Skin epidermis (tissue), 12 donors: Measurements from ENCODE around the gene KRTAP5-2.
"Not testable (repeated sequence)": the region's sequence is repeated elsewhere in the genome, so short reads cannot be mapped to it uniquely, and the experiment has no call there.

Source experiments
- H3K27ac ChIP-seq, 21 experiments: fragments of 200-600 bp; sonication (generic) in 11 of 21; one replicate each; pipeline ENCODE4 v1.5.0; 2020; ENCODE audit warnings: mild to moderate bottlenecking in 3 of 21, inconsistent platforms in 2 of 21, moderate library complexity in 2 of 21
- H3K4me3 ChIP-seq, 7 experiments: fragments of 200-600 bp; sonication (generic) in 2 of 7; one replicate each; pipeline ENCODE4 v1.5.0; 2020; ENCODE audit warnings: inconsistent platforms in 2 of 7, mild to moderate bottlenecking in 2 of 7, moderate library complexity in 1 of 7

The KRTAP5-2 gene

GRCh38 chr11:1597331-1597993 lies 632 bp downstream of the KRTAP5-2 start:
- peak overlapping the region in 1 of 21 experiments; percentile 34 for H3K27ac ChIP-seq

GRCh38 chr11:1596576-1597121 lies 1.4 kb downstream of the KRTAP5-2 start:
- H3K27ac ChIP-seq, H3K4me3 ChIP-seq: not testable (repeated sequence)

More at GRCh38 chr11:1597331-1597993, 632 bp downstream of the KRTAP5-2 start:
- H3K4me3 ChIP-seq: no peak overlapping the region

GRCh38 chr11:1595994-1596575 lies 2.0 kb downstream of the KRTAP5-2 start:
- H3K27ac ChIP-seq: not testable (repeated sequence)

GRCh38 chr11:1592628-1593027 lies 5.5 kb downstream of the KRTAP5-2 start:
- Histone ChIP-seq H3K27ac (no peak overlapping the region), H3K4me3 (no peak overlapping the region)

More at GRCh38 chr11:1595994-1596575, 2.0 kb downstream of the KRTAP5-2 start:
- not testable (repeated sequence) for H3K4me3 ChIP-seq

GRCh38 chr11:1589996-1590395 lies 8.1 kb downstream of the KRTAP5-2 start:
- H3K4me3 ChIP-seq: no peak overlapping the region
- no peak overlapping the region for H3K27ac ChIP-seq

DNA sequence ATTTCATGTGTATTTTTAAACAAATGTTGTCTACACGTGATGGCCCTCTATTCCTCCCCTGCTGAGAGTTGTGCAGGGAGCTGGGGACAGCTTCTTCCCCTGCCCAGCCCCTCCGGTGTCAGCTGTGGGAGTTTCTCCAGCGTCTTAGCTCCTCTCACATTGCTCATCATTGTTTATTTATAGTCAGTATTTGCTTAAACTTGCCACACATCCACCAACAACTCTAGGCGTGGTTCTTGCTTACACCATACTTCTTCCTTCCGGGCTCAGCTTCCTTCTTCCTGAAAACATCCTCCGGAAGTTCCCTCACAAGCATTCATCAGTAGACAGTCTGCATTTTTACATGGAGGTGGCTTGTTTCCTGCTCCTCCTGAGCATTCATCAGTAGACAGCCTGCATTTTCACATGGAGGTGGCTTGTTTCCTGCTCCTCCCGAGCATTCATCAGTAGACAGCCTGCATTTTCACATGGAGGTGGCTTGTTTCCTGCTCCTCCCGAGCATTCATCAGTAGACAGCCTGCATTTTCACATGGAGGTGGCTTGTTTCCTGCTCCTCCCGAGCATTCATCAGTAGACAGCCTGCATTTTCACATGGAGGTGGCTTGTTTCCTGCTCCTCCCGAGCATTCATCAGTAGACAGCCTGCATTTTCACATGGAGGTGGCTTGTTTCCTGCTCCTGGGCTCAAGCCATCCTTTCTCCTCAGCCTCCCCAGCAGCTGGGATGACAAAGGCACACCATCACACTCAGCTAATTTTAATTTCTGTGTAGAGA lies 8.7 kb downstream of the KRTAP5-2 start:
- H3K27ac ChIP-seq: peak overlapping the region in 4 of 21 experiments; percentile 5 to 47 (median 26)
- H3K4me3 ChIP-seq: not testable (repeated sequence)

DNA sequence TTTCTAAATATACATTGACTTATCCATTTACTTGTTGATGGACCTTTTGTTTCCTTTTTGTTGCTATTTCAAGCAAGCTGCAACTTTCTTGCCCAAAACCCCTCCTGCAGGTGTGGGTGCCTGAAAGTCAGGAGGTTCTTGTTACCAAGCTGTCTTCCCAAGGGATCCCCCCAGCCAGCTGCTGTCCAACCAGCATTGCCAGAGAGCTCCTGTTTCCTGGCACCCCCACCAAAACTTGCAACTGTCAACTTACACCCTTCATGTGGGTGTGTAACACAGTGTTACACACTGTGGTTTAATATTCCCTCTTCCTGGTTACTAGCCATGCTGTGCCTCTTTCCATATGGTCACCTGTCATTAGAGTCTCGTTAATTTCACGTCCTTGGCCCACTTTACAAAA lies 11.4 kb downstream of the KRTAP5-2 start:
- no peak overlapping the region for H3K4me3 ChIP-seq
- no peak overlapping the region for H3K27ac ChIP-seq

DNA sequence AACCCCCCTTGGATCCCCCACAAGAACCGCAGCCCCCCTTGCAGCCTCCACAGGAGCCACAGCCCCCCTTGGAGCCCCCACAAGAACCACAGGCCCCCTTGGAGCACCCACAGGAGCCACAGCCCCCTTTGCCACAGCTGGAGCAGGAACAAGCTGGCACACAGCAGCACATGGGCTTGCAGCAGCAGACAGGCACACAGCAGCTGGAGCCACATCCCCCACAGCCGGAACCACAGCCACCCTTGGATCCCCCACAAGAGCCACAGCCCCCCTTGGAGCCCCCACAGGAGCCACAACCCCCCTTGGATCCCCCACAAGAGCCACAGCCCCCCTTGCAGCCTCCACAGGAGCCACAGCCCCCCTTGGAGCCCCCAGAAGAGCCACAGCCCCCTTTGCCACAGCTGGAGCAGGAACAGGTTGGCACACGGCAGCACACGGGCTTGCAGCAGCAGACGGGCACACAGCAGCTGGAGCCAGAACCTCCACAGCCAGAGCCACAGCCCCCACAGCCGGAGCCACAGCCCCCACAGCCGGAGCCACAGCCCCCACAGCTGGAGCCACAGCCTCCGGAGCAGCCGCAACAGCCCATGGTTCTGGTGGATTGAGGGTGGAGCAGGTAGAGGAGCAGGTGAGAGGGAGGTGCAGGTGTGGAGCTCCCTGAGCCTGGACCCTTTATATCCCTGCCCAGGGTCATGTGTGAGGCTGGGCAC lies 13.3 kb downstream of the KRTAP5-2 start, which contains the start of gene KRTAP5-1:
Gene KRTAP5-1, minus strand, starts transcription at position 623 of the 710 bp plus-strand sequence. Its CDS starts 34 bp downstream, at position 589.
- not testable (repeated sequence) for H3K27ac ChIP-seq, H3K4me3 ChIP-seq

- H3K27ac ChIP-seq, H3K4me3 ChIP-seq: not testable (repeated sequence)
Measured at GRCh38 chr11:1582909-1583308, 15.2 kb downstream of the KRTAP5-2 start.

GRCh38 chr11:1581976-1582375 lies 16.1 kb downstream of the KRTAP5-2 start:
- Histone ChIP-seq H3K4me3 (no peak overlapping the region), H3K27ac (no peak overlapping the region)

DNA sequence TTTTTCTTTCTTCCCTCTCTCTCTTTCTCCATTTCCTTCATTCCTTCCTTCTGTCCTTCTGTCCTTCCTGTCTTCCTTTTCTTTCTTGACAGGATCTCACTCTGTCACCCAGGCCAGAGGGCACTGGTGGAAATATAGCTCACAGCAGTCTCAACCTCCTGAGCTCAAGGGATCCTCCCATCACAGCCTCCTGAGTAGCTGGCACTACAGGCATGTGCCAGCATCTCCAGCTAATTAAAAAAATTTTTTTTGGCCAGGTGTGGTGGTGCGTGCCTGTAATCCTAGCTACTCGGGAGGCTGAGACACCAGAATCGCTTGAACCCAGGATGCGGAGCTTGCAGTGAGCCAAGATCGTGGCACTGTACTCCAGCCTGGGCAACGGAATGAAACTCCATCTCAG lies 21.3 kb downstream of the KRTAP5-2 start:
- H3K4me3 ChIP-seq: no peak overlapping the region
- H3K27ac ChIP-seq: no peak overlapping the region

DNA sequence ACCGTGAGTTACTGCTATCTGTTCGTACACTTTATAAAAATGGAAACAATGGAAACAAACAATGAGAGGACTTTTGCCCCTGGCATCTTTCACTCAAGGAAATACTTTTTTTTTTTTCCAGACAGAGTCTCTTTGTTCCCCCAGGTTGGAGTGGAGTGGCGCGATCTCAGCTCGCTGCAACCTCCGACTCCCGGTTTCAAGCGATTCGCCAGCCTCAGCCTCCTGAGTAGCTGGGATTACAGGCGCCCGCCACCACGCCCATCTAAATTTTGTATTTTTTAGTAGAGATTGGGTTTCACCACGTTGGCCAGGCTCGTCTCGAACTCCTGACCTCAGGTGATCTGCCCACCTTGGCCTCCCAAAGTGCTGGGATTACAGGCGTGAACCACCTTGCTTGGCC lies 22.3 kb downstream of the KRTAP5-2 start:
- H3K4me3 ChIP-seq, H3K27ac ChIP-seq: not testable (repeated sequence)

DNA sequence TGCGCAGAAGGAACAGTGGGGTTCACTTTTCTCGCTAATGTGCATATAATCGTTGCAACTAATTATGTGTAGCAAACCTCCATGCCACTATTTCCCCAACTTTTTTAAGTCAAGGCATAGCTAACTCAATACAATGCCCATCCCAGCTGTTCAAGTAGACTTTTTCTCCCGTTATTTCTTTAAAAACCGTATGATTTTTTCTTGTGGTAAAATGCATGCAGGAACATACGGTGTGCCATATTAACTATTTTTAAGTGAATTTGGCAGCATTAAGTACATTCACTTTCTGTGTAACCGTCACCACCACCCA lies 23.2 kb downstream of the KRTAP5-2 start:
- Histone ChIP-seq H3K27ac (no peak overlapping the region), H3K4me3 (peak overlapping the region in 2 of 7 experiments; percentile 14 to 58)

GRCh38 chr11:1574238-1574932 lies 23.7 kb downstream of the KRTAP5-2 start:
- Histone ChIP-seq H3K27ac (peak overlapping the region in 5 of 21 experiments; percentile 6 to 82 (median 70)), H3K4me3 (peak overlapping the region in 6 of 7 experiments; percentile 14 to 60 (median 38))

DNA sequence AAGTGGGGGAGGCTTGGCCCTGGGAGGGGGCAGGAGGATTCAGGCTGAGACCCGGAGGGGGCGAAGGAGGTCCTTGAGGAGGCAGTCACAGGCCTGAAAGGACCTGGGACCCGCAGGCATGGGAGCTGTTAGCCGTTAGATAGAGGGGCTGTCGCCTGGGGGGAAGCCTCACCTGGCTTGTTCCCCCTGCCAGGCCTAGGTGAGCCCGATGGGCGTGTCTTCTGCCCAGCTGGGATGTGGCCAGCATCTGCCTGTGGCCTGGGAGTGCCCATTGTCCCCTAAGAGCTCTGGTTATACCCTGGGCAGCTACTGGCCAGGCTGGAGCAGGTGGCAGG lies 24.2 kb downstream of the KRTAP5-2 start:
- H3K27ac ChIP-seq: peak overlapping the region in 7 of 21 experiments; percentile 6 to 82 (median 70)
- peak overlapping the region in 5 of 7 experiments; percentile 20 to 60 (median 54) for H3K4me3 ChIP-seq

- Histone ChIP-seq H3K4me3 (peak overlapping the region; percentile 47 to 60 (median 53)), H3K27ac (peak overlapping the region in 13 of 21 experiments; percentile 14 to 84 (median 71))
Measured at GRCh38 chr11:1573077-1573902, 24.8 kb downstream of the KRTAP5-2 start.

DNA sequence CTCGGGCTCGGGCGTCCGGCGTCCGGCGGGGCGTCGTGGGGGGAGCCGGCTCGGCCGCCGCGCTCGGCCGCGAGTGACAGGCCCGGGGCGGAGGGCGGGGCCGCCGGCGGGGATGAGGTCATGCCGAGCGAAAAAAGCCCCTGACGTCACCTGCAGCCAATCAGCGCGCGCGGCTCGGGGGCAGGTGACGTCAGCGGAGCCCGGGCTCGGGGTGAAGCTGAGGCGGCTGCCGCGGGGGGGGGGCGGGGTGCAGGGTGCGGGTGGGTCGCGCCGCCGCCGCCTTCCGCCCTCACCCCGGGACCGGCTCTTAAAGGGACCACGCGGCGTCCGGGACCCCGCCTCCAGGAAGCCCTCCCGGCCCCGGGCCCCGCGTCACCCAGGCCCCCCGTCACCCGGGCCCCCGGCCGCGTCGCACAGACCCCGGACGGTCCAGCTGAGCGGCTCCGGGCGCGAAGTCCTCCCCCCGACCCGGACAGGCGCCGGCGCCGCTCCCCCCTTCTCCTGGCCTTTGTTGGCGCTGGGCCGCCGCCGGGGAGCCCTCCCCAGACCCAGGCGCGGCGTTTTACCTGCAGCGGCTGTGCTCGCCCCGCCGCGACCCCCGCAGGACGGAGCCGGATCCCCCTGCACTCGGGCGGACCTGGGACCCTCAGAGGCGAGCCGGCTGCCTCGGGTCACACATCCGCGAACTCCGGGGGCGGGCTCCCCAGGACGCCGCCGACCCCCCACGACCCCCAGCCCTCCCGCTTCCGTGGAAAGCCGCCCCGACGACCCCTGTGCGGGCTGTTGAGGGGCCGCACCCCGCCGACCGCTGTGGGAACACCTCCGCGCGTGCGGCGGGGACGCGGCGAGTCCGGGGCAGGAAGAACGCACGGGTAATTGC lies 25.7 kb downstream of the KRTAP5-2 start, which contains the start of gene DUSP8:
Gene DUSP8, minus strand, starts transcription at position 75 of the 880 bp plus-strand sequence. CDS start 6,445 bp downstream, outside the sequence.
- Histone ChIP-seq H3K4me3 (peak within 1 kb of the TSS; percentile 47 to 60 (median 53)), H3K27ac (peak within 1 kb of the TSS in 20 of 21 experiments; percentile 19 to 84 (median 66))
